GM19239 (cell line): Measurements from ENCODE around the gene BEND6.

ENCODE experiments used
- DNase-seq: peaks from one replicate; pipeline ENCODE4 v3.0.0; 2011; ENCODE audit warnings: low spot score; ENCODE audit not compliant: insufficient read length
- FAIRE-seq: peaks from 2 replicates; lab custom pipeline; 2011; peaks lifted over from hg19 to GRCh38; lab: Jason Lieb, UNC

The BEND6 gene, protein sequence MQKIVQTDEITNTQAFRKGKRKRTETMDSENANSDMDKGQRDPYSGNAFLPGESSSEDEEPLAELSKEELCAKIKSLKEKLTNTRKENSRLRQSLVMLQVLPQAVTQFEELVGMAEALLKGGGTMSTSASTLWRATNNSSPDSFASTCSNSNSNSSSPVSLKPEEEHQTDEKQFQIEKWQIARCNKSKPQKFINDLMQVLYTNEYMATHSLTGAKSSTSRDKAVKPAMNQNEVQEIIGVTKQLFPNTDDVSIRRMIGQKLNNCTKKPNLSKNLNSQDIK

GRCh38 chr6:56954403-56955170 is at the start of gene BEND6:
Gene BEND6 (plus strand): TSS chr6:56955107. CDS start chr6:56981811, 26,704 bp downstream.
- DNase-seq: peak; percentile 22
- FAIRE-seq: no peak

DNA sequence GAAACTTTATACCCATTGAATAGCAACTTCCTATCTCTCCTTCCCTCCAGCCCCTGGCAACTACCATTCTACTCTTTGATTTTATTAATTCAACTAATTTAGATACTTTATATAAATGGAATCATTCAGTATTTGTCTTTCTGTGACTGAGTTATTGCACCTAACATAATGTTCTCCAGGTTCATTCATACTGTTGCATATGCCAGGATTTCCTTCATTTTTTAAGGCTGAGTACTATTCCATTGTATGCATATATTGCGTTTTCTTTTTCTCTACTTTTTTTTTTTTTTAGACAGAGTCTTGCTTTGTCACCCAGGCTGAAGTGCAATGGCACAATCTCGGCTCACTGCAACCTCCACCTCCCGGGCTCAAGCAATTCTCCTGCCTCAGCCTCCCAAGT is 49.5 kb upstream of the BEND6 start:
- no peak for DNase-seq
- FAIRE-seq: no peak

DNA sequence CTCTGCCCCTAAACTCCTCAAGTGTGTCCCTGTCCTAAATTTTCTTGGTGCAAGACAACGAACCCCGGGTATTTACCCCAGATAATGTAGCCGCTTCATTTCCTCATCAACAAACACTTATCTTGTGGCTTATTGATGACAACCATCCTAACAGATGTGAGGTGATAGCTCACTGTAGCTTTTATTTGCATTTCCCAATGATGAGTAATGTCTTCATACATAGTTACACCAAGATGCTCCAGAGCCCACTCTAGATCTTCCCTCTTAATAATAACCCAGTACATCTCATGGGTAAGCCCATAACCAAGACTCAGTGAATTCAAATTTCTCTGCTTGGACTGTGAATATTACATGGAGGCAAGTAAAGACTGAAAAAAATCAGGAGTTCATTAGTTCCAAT is 48.2 kb upstream of the BEND6 start:
- no peak for FAIRE-seq

DNA sequence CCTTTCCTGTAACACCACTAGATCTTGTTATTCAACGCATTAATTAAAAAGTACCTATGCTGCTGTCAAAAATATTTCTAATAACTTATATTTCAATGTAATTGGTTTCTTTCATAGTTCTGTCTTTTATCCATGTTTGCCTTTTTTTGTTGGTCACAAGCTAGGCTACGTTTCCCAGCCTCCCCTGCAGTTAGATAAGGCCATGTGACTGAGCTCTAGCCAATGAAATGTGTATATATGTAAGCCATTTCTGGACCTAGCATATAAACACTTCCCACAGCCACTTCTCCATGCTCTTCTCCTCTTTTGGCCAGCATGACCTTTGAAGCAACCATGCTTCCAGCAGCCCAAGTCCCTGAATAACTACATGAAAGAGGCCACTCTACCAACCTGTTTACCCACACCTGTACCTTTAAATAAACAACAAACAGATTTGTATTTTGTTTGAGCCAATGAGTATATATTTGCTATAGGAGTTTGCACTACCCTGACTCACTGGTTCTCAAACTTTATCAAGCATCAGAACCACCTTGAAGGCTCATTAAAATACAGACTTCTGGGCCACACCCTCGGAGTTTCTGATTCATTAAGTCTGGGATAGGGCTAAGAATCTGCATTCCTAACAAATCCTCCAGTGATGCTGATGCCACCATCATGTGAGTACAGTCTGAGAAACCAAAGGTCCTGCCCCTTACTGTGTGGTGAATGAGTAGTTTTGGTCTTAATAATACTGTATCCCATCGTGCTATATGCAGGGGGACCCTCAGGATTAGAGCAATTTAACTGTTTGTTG is 45.6 kb upstream of the BEND6 start:
- DNase-seq (no peak), FAIRE-seq (no peak)

More for the DNA sequence above, 48.2 kb upstream of the BEND6 start:
- no peak for DNase-seq

DNA sequence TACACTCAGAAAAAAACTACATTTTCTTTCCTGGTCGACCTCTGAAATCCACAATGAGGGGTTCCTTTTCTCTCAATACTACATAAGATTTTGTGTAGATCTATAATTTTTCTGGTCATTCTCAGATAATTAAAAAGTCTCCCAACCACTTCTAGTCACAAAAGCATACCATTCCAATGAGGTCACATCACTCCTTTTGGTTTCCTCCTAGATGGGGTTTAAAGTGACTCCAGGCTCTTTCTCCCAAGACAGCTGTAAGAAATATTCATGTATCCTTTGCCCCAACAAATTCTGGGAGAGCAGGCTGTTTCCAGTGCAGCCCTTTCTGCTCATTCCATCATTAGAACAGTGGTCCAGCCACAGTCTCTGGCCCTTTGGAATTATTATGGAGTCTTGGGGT is 43.1 kb upstream of the BEND6 start:
- FAIRE-seq (no peak), DNase-seq (no peak)

- FAIRE-seq (no peak), DNase-seq (no peak)
Measured at GRCh38 chr6:56913285-56914074, 41.4 kb upstream of the BEND6 start.

DNA sequence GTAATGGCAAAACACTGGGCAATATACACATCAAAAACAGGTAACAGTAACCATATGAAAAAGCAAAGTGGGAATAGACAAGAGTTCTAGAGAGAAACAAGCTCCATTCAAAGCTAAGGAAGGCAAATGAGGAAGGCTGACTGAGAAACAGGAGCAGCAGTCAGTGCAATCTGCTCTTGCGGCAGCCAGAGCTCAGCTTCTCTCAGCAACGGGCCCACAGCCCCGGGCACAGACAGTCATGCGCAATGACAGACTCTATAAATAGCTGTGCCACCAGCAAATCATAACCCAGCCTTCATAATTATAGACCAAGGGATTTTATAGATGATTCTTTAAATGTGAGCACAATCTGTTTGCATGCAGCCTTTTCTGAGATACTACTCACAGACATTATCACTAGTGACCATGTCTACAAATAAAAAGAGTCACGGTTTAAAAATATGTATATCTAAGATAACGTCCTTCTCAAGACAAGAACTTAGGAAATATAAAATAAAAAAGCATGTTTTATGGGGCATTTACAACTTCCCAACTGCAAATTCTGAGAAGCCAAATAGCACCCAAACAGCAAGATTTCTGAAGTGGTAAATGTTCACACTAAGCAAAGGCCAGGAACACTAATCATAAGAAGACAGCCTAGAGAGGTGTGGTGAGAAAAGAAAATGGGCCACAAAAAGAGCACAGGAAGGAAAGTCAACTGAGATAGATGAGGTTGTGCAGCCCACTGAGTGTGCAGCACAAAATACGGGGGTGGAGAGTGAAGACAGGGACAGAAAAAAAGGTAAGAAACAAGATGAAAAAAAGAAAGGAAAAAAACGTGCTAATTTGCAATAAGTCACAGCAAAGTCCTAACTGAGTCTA is 39.9 kb upstream of the BEND6 start:
- no peak for FAIRE-seq
- DNase-seq: no peak

GRCh38 chr6:56915832-56916231 is 39.1 kb upstream of the BEND6 start:
- FAIRE-seq (no peak), DNase-seq (no peak)

GRCh38 chr6:56916849-56917551 is 37.9 kb upstream of the BEND6 start:
- FAIRE-seq (no peak), DNase-seq (no peak)

- DNase-seq (no peak), FAIRE-seq (no peak)
Measured at GRCh38 chr6:56922645-56923044, 32.3 kb upstream of the BEND6 start.

DNA sequence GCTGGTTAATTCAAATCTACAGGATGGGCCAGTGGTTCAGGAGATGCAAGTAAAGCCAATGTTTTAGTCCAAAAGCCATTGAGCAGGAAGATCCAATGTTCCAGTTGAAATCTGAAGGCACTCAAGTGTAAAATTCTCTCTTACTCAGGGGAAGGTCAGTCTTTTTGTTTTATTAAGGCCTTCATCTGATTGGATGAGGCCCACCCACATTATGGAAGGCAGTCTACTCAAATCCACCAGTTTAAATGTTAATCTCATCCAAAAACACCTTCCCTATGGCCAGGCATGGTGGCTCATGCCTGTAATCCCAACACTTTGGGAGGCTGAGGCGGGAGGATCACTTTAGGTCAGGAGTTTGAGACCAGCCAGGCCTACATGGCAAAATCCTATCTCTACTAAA is 31.3 kb upstream of the BEND6 start:
- DNase-seq (no peak), FAIRE-seq (no peak)

DNA sequence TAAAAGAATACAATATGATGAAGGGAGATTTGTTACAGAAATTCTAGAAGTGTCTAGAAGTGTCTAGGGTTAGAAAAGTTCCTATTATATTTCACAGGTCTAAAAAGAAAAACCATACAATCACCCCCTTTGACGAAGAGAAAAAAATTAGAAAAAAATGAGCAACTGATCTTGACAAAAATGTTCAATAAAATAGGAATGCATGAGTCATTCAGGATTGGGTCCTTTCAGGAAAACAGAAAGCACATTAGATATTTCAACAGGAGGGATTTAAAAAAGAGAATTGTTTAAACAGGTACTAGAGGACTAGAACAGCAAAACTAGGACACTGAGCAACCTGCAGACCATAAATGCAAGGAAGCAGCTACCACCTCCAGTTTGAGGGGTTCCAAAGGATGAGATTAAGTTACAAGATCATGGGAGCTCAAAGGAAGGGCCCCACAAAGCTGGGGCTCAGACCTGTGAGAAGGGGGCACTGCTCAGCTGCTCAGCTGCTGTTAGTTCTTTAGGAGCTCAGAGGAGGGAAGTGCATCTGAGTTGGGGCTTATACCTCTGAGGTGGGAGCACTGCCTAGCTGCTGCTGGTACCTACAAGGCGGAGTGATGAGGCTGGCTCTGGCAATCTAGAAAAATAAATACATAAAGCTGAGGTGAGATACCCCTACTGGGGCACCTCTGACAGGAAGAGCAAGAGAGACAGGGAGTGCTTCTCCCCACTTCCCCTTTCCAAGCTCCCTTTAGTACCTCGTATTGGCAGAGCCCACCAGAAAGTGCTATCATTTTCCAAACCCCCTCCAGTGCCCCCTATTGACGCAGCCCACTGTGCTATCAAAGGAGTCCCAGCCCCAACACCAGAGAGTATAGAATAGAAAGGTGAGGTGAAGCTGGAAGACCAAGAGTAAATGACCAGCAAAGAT is 27.1 kb upstream of the BEND6 start:
- no peak for DNase-seq
- FAIRE-seq: no peak

DNA sequence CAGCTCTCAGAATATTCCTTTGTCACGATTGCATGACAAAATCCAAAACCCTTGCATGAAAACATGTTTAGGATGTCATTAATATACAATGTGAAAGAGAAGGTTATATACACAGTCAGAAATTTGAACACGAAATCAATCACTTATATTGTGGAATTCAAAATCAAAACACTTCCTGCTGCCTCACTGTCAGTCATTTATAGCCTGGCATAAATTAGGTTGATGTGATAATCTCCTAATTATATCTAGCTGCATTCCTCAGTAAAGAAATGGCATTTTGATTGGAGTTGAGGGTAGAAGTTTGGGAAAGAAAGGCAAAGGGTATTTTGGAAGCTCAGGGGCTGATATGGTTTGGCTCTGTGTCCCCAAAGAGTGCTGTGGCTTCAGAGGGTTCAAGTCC is 24.1 kb upstream of the BEND6 start:
- no peak for FAIRE-seq
- no peak for DNase-seq

- DNase-seq (no peak), FAIRE-seq (peak; percentile 4)
Measured at GRCh38 chr6:56932910-56933477, 21.9 kb upstream of the BEND6 start.

DNA sequence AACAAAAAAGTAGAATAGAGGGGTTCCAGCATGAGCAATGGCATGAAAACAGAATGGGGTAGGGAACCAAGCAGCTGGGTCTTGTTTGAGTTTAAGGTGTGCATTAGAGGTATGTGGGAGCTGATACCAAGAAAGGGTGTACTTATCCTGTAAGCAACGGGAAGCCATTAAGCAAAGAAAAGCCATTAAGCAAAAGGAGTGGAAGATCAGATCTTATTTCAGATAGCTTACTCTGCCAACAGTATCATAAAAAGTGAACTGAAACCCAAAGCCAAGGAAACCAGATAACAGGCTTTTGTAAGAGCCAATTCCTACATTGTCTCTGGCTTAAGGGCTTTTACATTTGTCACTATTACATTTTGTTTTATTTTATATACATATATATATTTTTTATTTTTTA is 21.3 kb upstream of the BEND6 start:
- peak; percentile 73 for FAIRE-seq
- DNase-seq: no peak

GRCh38 chr6:56934876-56935275 is 20.0 kb upstream of the BEND6 start:
- DNase-seq: no peak
- FAIRE-seq: no peak

DNA sequence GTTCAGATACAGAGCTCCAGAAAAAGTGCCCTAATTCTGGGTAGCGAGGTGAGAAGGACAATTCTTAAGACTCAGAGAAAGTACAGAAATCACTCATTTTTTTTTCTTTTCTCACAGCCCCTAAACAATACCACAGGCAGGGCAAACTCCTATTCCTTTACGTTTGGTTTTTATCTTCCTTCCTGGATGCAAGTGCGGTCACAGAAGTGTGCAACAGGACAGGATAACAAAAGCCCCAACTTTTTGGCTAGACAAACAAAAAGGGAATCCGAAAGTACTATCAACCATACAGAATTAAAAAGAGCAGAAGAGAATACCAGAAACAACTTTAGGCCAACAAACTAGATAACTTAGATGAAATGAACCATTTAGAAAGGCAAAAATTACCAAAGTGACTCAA is 18.4 kb upstream of the BEND6 start:
- no peak for DNase-seq

More for the DNA sequence above, 18.4 kb upstream of the BEND6 start:
- FAIRE-seq: no peak
